Neural progenitor cell (in vitro differentiated cells): ENCODE results near the gene XPO5. TPM values are rescaled to one million over a fixed set of nuclear protein-coding genes. Genes with fewer than 3 reads are reported as not detected.

Experiments used
- DNase-seq: peaks from one replicate; pipeline ENCODE4 v3.0.0-alpha.2; 2016; ENCODE audit warnings: low spot score
- H2AFZ ChIP-seq: fragments of 200-600 bp; sonication (generic); replicated peaks from 2 replicates; pipeline ENCODE4 v1.6.1; 2016; ENCODE audit warnings: antibody characterized with exemption
- H3F3A ChIP-seq: fragments of 200-600 bp; sonication (generic); 2 replicates; pipeline ENCODE4 v1.6.1; 2016; ENCODE audit warnings: antibody characterized with exemption, low read depth
- H3K27ac ChIP-seq: fragments of 200-600 bp; sonication (generic); 2 replicates; pipeline ENCODE4 v1.5.1; 2016; ENCODE audit warnings: mild to moderate bottlenecking
- H3K27me3 ChIP-seq: fragments of 200-600 bp; sonication (generic); 2 replicates; pipeline ENCODE4 v1.6.1; 2016; ENCODE audit warnings: mild to moderate bottlenecking, moderate library complexity
- H3K36me3 ChIP-seq: fragments of 200-600 bp; sonication (generic); 2 replicates; pipeline ENCODE4 v1.5.1; 2016
- H3K4me1 ChIP-seq: fragments of 200-600 bp; sonication (generic); 2 replicates; pipeline ENCODE4 v1.6.1; 2016; ENCODE audit warnings: mixed run types
- H3K4me2 ChIP-seq: fragments of 200-600 bp; sonication (generic); 2 replicates; pipeline ENCODE4 v1.6.1; 2016
- H3K4me3 ChIP-seq: fragments of 200-600 bp; sonication (generic); 2 replicates; pipeline ENCODE4 v1.5.1; 2016
- H3K79me2 ChIP-seq: fragments of 200-600 bp; sonication (generic); 2 replicates; pipeline ENCODE4 v1.6.1; 2016; ENCODE audit warnings: low read depth
- H3K9ac ChIP-seq: fragments of 200-600 bp; sonication (generic); 2 replicates; pipeline ENCODE4 v1.6.1; 2016
- H3K9me3 ChIP-seq: fragments of 200-600 bp; sonication (generic); 2 replicates; pipeline ENCODE4 v1.5.1; 2016; ENCODE audit warnings: low read depth
- H4K20me1 ChIP-seq: fragments of 200-600 bp; sonication (generic); 2 replicates; pipeline ENCODE4 v1.6.1; 2016; ENCODE audit warnings: low read depth
- H3K27ac Mint-ChIP-seq: 3 replicates; pipeline ENCODE4 v1.8.0; 2021; ENCODE audit warnings: mixed read lengths
- H3K27me3 Mint-ChIP-seq: 2 replicates; pipeline ENCODE4 v1.8.0; 2022; ENCODE audit warnings: low read depth, mild to moderate bottlenecking, inconsistent platforms, moderate library complexity, mixed read lengths; ENCODE audit not compliant: insufficient read depth
- H3K36me3 Mint-ChIP-seq: 3 replicates; pipeline ENCODE4 v1.8.0; 2021; ENCODE audit warnings: mixed read lengths
- H3K4me1 Mint-ChIP-seq: 3 replicates; pipeline ENCODE4 v1.8.0; 2021; ENCODE audit warnings: mixed read lengths
- H3K4me3 Mint-ChIP-seq: 3 replicates; pipeline ENCODE4 v1.8.0; 2021; ENCODE audit warnings: mild to moderate bottlenecking, moderate library complexity, mixed read lengths
- H3K9me3 Mint-ChIP-seq: 3 replicates; pipeline ENCODE4 v1.8.0; 2020; ENCODE audit warnings: mixed read lengths
- CTCF ChIP-seq: fragments of 200-600 bp; sonication (generic); IDR thresholded peaks from 2 replicates; pipeline ENCODE4 v1.5.1; 2017; ENCODE audit warnings: antibody characterized with exemption, mild to moderate bottlenecking
- EZH2 ChIP-seq: fragments of 200-600 bp; sonication (generic); IDR thresholded peaks from 2 replicates; pipeline ENCODE4 v1.6.1; 2017; ENCODE audit warnings: antibody characterized with exemption, mild to moderate bottlenecking, moderate library complexity
- EZH2phosphoT487 ChIP-seq: fragments of 200-600 bp; sonication (generic); IDR thresholded peaks from 2 replicates; pipeline ENCODE4 v1.6.1; 2017; ENCODE audit warnings: antibody characterized with exemption
- total RNA-seq: library from RNA; depleted of rRNA; stranded (reverse); fragments of >200 nt; gene quantifications from 2 replicates; pipeline ENCODE4 v1.2.3, GENCODE V29; 2015; ENCODE audit warnings: low replicate concordance

The XPO5 gene
- total RNA-seq, 1 donor from 2014 or later = 65.0 TPM

- peaks cover 37% of the 10 kb centered on the region for H3K36me3 Mint-ChIP-seq
- Histone ChIP-seq H3K36me3 (no peaks in the 10 kb centered on the region), H3K9me3 (no peaks in the 10 kb centered on the region), H3F3A (peaks cover 16% of the 10 kb centered on the region), H3K79me2 (no peaks in the 10 kb centered on the region), H2AFZ (no peak overlapping the region), H3K27me3 (no peaks in the 10 kb centered on the region), H3K9ac (no peak overlapping the region), H3K4me3 (no peak overlapping the region), H4K20me1 (no peaks in the 10 kb centered on the region), H3K4me1 (no peaks in the 10 kb centered on the region), H3K4me2 (no peak overlapping the region), H3K27ac (no peak overlapping the region)
- TF ChIP-seq EZH2phosphoT487 = no peak
- DNase-seq = no peak
- peak overlapping the region; percentile 17 for H3K27ac Mint-ChIP-seq
- H3K4me1 Mint-ChIP-seq = no peaks in the 10 kb centered on the region
- no peak overlapping the region for H3K4me3 Mint-ChIP-seq
- H3K27me3 Mint-ChIP-seq = no peaks in the 10 kb centered on the region
- H3K9me3 Mint-ChIP-seq = no peaks in the 10 kb centered on the region
Observed at GRCh38 chr6:43621078-43621835, 45.4 kb upstream of the XPO5 start.

GRCh38 chr6:43616725-43617472 is 41.1 kb upstream of the XPO5 start:
- Histone ChIP-seq H3K27me3 (no peaks in the 10 kb centered on the region), H4K20me1 (no peaks in the 10 kb centered on the region), H3K4me2 (no peak overlapping the region), H3K79me2 (no peaks in the 10 kb centered on the region), H3F3A (peaks cover 16% of the 10 kb centered on the region), H3K27ac (no peak overlapping the region), H3K9me3 (no peaks in the 10 kb centered on the region), H3K4me1 (no peaks in the 10 kb centered on the region), H3K36me3 (no peaks in the 10 kb centered on the region), H2AFZ (no peak overlapping the region), H3K9ac (no peak overlapping the region), H3K4me3 (no peak overlapping the region)
- Mint-ChIP-seq H3K27me3 (no peaks in the 10 kb centered on the region), H3K9me3 (no peaks in the 10 kb centered on the region), H3K36me3 (peaks cover 17% of the 10 kb centered on the region), H3K4me1 (no peaks in the 10 kb centered on the region), H3K4me3 (no peak overlapping the region), H3K27ac (no peak overlapping the region)
- no peak for TF ChIP-seq EZH2phosphoT487
- no peak for TF ChIP-seq EZH2
- no peak for TF ChIP-seq CTCF
- no peak for DNase-seq

- Mint-ChIP-seq H3K4me3 (no peak overlapping the region), H3K27me3 (no peaks in the 10 kb centered on the region), H3K36me3 (peaks cover 8% of the 10 kb centered on the region), H3K9me3 (no peaks in the 10 kb centered on the region), H3K27ac (no peak overlapping the region), H3K4me1 (no peaks in the 10 kb centered on the region)
- Histone ChIP-seq H3K9ac (no peak overlapping the region), H4K20me1 (no peaks in the 10 kb centered on the region), H3K36me3 (no peaks in the 10 kb centered on the region), H3K27ac (no peak overlapping the region), H3F3A (peaks cover 8% of the 10 kb centered on the region), H3K79me2 (no peaks in the 10 kb centered on the region), H3K9me3 (no peaks in the 10 kb centered on the region), H3K4me3 (no peak overlapping the region), H3K4me2 (no peak overlapping the region), H2AFZ (no peak overlapping the region), H3K4me1 (no peaks in the 10 kb centered on the region), H3K27me3 (no peaks in the 10 kb centered on the region)
- TF ChIP-seq CTCF (no peak), EZH2 (no peak), EZH2phosphoT487 (no peak)
- no peak for DNase-seq
Observed at GRCh38 chr6:43614396-43614730, 38.5 kb upstream of the XPO5 start.
